GM19240 (cell line): ENCODE results near the gene ENOX1.

ENCODE experiments used
- DNase-seq: peaks from one replicate; pipeline ENCODE4 v3.0.0; 2011; ENCODE audit warnings: low spot score; ENCODE audit not compliant: insufficient read length

The ENOX1 gene

DNA sequence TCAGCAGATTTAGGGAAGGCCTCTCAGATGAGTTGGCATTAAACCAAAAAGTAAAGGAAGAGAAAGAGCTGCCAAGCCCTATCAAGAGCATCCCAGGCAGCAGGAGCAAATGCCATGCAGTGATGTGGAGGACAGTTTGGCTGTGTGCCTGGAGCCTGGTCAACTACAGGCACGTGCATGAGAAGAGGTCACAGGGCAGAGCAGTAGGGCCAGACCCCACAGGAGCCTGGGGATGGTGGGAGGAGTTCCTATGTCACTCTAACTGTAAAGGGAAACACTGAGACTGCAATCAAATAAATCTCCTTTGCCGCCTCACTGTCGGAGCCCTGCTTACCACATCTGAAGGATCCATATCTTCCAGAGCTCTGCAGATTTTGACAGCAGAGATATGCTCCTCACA, 240.5 kb downstream of the ENOX1 start:
- no peak for DNase-seq

DNA sequence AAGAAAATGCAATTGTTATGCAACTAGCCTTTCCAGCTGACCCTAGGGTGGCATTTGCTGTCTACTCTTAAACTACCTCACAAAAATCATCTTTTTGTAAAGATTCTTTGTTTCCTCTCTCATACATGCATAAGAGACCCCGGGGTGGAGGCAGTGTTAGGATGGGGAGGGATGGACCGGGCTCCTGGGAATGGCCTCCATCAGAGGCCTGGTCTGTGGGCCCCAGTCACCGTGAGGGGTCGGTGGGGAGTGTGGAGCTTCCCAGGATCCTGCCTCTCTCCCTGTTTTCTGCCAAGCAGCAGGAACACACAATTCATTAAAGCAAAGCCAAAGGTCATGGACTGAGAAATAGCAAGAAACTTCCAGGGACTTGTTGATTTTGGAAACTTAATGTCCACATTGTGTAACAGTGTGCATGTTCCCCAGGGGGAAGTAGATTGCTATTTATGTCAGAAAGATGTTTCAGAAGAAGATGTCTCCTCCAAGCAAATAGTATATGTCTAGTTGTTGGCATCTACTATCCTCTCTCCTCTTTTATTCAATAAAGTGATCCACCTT, 241.4 kb downstream of the ENOX1 start:
- DNase-seq = no peak

DNA sequence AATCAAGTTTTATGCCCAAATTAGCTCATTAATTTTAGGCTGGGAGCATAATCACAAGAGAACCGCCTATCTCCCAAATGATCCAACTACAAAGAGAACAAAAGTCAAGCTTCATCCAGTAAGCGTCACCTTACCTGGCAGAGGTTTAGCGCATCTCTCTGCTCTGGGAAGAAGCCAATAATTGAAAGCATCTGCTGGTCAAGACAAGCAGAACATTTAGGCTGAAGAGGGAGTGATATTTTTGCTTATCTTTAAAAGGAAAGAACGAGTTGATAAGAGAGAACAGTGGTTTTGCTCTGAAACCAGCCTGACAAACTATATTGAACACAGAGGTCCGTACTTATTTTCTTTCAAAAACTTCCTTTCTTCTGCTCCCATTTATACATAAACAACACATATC, 242.1 kb downstream of the ENOX1 start:
- no peak for DNase-seq

DNA sequence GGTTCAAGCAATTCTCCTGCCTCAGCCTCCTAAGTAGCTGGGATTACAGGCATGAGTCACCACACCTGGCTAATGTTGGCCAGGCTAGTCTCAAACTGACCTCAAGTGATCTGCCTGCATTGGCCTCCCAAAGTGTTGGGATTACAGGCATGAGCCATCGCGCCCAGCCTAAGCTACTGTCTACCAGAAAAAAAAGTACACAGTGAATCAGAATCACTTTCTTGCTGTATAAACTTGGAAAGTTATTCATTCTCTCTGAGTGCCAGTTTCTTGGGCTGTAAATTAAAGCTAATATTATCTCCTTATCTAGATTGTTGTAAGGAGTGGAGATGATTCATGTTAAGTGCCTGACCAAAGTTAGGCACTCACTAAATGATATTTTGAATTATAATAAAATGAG, 242.8 kb downstream of the ENOX1 start:
- no peak for DNase-seq

DNA sequence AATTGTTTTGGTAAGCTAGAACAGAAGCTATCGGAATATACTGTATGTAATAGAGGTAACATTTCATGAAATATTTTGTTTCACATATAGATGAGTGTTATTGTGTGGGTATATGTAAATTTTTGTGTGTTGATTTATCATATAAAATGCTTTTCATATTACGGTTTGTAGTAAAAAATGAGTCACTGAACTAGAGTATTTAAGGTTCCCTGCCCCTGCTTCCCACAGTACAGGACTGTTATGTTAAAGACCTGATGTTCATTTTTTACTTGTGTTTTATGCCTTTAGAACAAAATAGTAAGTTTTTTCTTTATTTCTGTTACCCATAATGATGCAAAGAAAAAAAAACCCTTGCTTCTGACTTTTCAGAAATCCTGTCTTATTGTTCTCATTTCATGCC, 243.4 kb downstream of the ENOX1 start:
- no peak for DNase-seq

DNA sequence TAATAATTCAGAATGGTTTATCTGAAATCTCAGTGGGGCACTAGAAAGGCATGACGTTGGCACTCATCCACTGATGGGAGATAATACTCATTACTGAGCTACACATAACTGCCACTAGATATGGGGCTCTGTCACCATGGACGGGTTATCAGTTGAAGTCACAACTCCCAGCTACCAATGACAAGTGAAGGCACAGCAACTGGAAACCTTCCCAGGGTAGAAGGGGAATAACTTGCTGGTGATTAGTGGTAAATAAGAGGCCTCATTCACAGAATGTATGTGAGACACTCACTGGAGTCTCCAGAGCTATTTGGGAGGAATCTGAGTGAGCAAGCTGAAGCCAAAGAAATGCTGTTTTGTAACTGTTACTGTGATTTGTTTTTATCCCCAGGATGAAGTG, 249.6 kb downstream of the ENOX1 start:
- DNase-seq = no peak

DNA sequence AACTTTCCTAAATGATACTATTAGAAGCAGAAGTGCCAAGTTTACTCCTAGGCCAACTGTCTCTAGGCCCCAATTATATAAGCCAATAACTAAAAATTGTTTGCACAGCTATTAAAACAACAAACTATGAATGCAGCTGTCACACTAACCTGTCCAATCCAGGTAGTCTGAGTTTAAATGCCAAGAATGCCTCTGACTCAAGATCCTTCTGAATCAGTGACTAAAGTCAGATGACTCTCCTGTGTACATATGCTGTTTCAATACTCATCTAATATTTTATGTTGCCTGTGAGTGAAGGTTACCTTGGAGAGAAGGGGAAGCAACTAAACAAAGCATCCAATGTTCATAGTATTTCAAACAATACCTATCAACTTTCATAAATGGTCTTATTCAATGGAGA, 257.0 kb downstream of the ENOX1 start:
- DNase-seq = no peak

DNA sequence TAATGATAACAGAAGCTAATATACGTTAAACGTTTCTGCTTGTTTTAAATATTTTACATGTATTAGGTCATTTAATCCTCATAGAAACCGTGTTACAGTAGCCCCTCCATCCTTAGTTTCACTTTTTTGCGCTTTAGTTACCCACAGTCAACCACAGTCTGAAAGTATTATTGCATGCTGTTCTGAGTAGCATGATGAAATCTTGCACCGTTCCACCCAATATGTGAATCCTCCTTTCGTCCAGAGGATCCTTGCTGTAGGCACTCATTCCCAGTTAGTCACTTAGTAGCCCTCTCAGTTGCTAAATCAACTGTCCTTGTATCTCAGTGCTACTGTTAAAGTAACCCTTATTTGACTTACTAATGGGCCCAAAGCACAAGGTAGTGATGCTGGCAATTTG, 257.8 kb downstream of the ENOX1 start:
- DNase-seq = no peak

DNA sequence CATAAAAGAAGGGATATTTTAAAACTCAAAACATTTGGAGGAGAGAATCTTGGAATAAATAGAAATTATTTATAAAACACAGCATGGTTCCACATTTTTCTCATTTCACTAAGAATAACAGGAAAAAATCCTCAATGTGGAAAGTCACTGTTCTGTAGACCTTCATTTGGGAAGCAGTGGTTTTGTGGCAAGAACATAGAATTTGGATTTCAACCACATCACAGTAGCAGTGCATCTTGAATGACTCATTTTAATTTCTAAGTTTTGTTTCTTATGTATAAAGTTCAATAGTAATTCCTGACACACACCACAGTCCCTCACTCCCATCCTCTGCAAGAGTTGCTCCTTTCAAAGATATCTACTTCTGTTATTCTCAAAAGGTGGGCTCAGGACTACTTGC, 264.0 kb downstream of the ENOX1 start:
- no peak for DNase-seq

DNA sequence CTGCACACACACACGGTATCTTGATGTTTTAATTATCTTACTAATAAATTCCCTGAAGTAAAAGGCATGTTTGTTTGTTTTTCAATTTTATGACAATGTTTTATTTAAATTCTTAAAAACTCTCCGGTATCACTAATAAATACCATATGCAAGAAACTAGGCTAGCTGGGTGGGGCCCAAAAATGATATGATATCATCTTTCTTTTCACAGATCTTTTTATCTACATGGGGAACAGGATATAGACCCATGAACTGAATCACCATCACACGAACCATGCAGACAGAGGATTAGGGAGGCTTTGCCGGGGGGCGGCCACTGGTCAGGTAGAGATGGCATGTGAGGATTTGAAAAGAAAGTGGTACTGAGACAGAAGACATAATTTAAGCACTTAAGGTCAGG, 266.4 kb downstream of the ENOX1 start:
- DNase-seq = no peak

DNA sequence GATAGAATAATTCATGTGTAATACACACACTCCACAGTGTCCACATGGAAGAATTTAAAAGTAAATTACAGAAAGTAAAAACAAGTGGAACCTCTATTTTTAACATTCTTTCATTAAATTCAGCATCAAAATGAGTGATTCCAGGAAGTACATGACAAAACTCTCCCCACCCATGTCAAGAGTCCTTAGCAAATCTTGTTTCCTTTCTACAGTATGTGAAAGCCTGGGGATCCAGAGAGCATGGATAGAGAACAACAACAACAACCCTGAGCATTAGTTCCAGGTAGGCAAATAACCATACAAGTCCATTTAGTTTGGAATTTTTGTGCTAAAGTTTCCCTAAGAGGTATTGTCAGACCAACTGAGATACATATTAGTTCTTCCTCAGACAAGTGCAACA, 267.9 kb downstream of the ENOX1 start:
- no peak for DNase-seq

DNA sequence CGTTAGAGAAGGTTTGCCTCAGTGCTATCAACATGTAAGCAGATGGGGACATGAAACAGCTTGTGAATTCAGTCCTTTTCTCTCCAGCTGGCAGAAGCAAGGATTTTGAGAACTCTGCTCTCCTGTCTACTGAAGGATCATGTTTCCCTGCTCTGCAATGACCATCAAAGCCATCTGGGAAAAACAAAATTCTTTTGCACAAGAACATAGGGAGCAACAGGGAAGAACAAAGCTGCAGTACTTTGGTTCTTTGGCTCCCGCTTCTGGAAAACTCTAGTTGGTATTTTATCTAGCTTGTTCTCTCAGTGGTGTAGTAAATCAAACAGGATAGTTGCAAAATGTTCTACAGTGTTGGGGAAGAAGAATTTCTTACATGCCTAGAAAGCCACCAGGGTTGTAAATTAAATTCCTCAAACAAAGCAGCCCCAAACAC, 270.4 kb downstream of the ENOX1 start:
- DNase-seq = no peak

DNA sequence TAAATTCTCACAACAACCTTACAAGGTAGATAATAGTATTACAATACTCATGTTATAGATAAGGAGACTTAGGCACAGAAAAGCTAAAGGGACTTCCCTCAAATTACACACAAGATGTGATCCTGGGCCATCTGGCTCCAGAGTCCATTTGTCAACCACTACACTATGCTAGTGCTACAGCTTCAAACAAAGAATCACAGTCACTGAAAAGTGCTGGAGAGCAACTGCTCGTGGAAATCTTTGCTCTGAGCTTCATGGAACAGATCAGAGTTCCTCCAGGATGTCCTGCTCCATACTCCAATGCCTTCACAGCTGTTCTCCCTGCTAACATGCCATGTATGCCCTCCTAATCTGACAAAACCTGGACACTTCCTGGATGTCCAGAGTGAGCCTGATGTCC, 271.2 kb downstream of the ENOX1 start:
- DNase-seq = no peak

DNA sequence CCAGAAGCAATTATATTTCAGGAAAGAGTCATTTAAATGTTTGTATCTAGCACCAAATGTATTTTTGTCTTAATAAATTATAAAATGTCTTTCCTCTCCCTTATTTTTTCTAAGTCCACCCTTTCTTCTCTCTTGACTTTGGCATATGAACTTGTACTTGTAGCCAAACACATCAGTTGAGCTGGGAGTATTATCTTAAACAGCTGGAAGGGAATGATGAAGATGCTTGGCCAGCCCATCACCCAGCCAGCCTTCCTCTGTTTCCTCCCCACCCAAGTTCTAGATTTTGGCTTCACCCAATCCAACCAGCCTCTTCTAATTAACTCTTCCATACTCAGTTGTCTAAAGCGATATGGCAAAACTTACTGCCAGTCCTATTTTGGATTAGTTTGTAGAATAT, 272.5 kb downstream of the ENOX1 start:
- no peak for DNase-seq

DNA sequence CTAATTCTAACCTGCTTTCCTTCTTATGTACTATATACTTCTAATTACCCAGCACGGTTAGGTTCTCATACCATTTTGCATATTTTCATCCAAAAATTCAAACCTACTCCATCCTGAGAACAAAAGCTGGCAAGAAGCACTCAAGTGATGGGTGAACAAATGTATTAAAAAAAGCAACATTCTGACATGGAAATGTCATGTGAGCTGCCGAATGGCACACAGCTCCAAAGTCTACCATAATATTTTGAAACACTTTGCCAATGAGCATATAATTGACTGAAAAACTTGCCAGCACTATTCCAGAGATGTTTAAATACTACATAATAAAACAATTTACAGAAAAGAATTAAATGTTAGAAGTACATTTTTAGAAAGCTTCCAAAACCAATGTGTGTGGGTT, 274.6 kb downstream of the ENOX1 start:
- DNase-seq = no peak

DNA sequence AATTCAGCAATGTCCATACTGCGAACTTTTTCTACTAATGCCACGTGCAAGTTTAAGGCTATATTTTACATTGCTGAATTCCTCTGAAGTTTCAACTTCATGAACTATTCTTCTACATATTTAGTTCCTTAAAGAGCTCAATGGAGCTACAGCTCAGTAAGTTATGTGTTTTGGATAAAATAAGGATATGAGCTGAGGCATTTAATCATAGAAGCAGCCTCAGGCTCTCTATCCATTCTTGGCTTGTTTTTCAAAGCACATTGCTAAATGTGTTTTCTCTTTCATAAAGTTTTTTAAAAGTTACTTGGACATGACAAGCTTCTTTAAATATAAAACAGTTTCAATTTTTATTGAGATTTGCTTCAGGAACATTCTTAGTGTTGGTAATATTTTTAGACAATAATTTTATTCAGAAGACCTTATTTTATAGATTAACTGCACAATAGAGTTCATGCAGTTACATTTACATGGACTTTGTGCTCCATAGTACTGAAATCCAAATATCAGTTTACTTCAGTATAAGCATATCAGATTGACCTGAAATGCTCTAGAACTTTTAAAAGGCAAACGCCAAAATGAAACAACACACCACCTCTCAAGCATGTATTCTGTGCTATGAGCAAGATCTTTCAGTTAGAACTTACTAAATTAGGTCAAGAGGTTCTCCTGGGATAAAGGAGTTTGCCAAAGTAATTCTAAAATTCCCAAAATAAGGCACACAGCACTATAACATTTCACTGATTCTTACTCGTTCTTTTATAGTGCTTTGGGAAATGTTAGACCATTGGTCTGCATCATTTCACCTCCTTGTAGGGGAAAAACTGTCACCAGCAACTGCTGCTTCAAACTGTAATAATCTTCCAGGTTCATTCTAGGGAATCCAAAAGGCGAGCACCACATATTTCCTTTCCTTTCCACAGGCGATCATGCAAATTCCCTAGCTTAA, 275.5 kb downstream of the ENOX1 start:
- no peak for DNase-seq

DNA sequence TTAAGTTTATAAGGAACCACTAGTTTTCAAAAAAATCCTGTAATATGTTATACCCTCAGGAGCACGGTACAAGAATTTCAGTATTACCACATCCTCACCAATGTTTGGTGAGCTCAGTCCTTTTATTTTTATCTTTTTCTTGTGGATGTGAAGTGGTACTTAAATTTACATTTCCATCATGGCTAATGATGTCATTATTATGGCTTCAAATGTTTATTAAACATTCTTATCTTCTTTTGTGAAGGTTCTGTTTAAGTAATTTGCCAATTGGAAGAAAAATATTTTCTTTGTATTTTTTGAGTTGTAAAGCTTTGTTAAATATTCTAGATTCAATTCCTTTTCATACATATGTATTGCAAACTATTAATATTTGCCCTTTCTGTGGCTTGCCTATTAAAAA, 291.0 kb downstream of the ENOX1 start:
- DNase-seq = no peak

DNA sequence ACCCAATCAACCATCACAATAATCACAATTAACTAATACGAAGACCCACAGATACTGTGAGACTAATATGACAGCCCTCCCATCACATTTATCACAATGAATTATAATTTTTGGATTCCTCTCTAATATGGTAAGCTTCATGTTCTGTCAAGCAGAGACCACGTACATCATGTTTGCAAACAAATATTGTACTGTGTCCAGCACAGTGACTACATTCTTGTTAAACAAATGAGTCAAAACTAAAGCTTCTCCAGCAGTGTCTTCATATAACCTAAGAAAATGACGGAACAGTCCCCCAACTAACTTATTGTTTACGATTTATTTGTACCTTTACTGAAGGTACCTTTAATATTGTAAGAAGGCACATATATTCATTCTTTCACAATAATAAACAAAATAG, 292.6 kb downstream of the ENOX1 start:
- no peak for DNase-seq

DNA sequence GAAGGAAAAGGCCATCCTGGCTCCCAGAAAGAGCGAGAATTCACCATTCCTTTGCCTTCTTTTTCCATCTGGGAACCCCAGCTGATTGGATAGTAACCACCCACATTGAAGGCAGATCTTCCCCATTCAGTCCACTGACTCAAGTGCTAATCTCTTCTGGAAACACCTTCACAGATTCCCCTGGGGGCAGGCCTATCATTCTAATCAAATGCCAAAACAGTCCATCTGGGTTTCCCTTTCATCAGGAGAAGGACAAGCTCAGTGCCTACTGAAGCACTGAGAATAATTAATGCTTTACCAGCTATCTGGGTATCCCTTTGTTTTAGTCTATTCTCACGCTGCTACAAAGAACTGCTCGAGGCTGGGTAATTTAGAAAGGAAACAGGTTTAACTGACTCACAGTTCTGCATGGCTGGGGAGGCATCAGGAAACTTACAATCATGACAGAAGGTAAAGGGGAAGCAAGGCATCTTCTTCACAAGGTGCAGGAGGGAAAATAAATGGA, 293.2 kb downstream of the ENOX1 start:
- no peak for DNase-seq

DNA sequence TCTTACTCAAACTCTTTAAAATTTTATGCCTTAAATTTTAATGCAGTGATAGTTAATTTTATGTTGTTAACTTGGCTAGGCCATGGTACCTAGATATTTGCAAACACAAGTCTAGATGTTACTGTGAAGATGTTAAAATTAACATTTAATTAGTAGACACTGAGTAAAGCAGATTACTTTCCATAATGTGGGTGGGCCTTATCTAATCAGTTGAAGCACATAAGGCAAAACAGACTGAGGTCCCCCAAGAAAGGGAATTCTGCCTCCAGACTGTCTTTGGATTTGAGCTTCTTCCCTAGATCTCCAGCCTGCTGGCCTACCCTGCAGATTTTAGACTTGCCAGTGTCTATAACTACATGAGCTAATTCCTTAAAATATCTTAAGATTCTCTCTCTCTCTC, 294.0 kb downstream of the ENOX1 start:
- no peak for DNase-seq

DNA sequence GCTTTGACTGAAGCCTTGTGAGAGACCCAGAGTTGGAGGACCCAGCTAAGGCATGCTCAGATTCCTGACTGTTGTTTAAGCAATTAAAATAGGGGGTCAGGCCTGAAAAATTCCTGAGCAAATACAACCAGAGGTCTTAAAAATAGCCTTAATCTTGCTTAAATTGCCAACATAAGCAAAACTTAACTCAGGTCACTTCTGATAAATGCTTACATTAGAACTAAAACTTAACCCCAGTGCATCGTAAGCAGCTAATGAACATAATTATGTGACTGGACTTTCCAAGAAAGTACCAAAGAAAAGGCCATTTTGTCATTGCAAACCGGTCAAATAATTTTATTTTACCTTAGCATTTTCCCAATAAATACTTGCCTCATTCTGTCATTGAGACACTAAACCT, 294.5 kb downstream of the ENOX1 start:
- no peak for DNase-seq

DNA sequence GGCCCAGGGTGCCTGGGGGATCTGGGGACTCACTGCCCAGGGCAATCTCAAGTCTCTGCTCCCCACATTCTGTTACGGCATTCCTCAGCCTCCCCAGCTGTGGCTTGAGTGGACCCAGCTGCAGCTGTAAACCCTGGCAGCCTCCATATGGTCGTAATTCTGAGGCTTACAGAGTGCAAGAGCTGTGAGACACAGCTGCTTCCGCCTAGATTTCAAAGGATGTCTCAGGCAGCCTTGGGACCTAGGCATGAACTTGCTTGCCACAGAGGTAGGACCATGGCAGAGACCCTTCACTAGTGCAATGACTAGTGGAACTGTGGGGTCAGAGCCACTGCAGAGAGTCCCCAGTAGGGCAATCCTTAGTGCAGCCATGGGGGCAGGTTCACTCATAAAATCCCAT, 297.5 kb downstream of the ENOX1 start:
- no peak for DNase-seq

DNA sequence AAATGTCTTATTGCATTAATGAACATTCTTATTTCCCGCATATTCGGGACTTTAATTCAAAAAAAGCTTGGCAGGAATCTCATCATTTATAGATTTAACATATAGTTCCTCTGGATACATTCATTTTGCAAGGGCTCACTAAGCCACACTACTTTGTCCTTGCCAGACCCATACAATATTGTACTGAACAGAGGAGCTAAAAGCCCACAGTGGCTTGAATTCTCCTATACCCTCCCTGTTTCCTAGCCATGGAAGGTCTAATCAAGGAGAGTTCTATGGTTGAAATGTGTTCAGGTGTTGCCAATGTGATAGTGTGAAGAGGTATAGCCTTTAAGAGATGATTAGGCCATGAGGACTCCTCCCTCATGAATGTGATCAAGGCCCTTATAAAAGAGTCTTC, 298.9 kb downstream of the ENOX1 start:
- DNase-seq = no peak
